Muscle of back (tissue), 13 donors: Measurements from ENCODE around the gene MAP3K12. TPM values are rescaled to one million over a fixed set of nuclear protein-coding genes. Genes with fewer than 3 reads are reported as not detected.
"Not testable (repeated sequence)": the region's sequence is repeated elsewhere in the genome, so short reads cannot be mapped to it uniquely, and the experiment has no call there.

Experiments used
- DNase-seq, 3 donors: peaks; one replicate each; pipeline versions ENCODE4 v3.0.0 to v3.0.0-alpha.2; 2013
- long read RNA-seq, 9 donors: transcript quantifications; one replicate each; lab custom pipeline, GENCODE V29; 2026
- polyA plus RNA-seq, 10 donors: library from polyadenylated mRNA; unstranded; fragments of 120-200 nt; gene quantifications; one replicate each; pipeline ENCODE4 v1.2.1, GENCODE V29; 2013; ENCODE audit not compliant: insufficient read length in 10 of 10

The MAP3K12 gene, protein sequence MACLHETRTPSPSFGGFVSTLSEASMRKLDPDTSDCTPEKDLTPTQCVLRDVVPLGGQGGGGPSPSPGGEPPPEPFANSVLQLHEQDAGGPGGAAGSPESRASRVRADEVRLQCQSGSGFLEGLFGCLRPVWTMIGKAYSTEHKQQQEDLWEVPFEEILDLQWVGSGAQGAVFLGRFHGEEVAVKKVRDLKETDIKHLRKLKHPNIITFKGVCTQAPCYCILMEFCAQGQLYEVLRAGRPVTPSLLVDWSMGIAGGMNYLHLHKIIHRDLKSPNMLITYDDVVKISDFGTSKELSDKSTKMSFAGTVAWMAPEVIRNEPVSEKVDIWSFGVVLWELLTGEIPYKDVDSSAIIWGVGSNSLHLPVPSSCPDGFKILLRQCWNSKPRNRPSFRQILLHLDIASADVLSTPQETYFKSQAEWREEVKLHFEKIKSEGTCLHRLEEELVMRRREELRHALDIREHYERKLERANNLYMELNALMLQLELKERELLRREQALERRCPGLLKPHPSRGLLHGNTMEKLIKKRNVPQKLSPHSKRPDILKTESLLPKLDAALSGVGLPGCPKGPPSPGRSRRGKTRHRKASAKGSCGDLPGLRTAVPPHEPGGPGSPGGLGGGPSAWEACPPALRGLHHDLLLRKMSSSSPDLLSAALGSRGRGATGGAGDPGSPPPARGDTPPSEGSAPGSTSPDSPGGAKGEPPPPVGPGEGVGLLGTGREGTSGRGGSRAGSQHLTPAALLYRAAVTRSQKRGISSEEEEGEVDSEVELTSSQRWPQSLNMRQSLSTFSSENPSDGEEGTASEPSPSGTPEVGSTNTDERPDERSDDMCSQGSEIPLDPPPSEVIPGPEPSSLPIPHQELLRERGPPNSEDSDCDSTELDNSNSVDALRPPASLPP
- 10 to 100 TPM; 10.1 to 25.7 (median 13.5) TPM for polyA plus RNA-seq
- long read RNA-seq, donor 1, partial matches to known transcripts, result 157 of 193 reads
- long read RNA-seq, donor 1, other reads (novel, unspliced or antisense), result 36 of 193 reads
- long read RNA-seq, donor 2, partial matches to known transcripts, result 0 of 2 reads
- long read RNA-seq, donor 2, other reads (novel, unspliced or antisense), result 0 of 2 reads
- long read RNA-seq, donor 3, result 0 reads
- long read RNA-seq, donor 4, partial matches to known transcripts, result 0 of 1 reads
- long read RNA-seq, donor 4, other reads (novel, unspliced or antisense), result 0 of 1 reads
- long read RNA-seq, donor 5, partial matches to known transcripts, result 408 of 489 reads
- long read RNA-seq, donor 5, other reads (novel, unspliced or antisense), result 80 of 489 reads
- long read RNA-seq, donor 6, partial matches to known transcripts, result 0 of 1 reads
- long read RNA-seq, donor 6, other reads (novel, unspliced or antisense), result 0 of 1 reads
- long read RNA-seq, donor 7, partial matches to known transcripts, result 0 of 1 reads
- long read RNA-seq, donor 7, other reads (novel, unspliced or antisense), result 0 of 1 reads
- long read RNA-seq, donor 8, partial matches to known transcripts, result 0 of 1 reads
- long read RNA-seq, donor 8, other reads (novel, unspliced or antisense), result 0 of 1 reads
- long read RNA-seq, donor 9, partial matches to known transcripts, result 26 of 26 reads
- long read RNA-seq, donor 9, other reads (novel, unspliced or antisense), result 0 of 26 reads

DNA sequence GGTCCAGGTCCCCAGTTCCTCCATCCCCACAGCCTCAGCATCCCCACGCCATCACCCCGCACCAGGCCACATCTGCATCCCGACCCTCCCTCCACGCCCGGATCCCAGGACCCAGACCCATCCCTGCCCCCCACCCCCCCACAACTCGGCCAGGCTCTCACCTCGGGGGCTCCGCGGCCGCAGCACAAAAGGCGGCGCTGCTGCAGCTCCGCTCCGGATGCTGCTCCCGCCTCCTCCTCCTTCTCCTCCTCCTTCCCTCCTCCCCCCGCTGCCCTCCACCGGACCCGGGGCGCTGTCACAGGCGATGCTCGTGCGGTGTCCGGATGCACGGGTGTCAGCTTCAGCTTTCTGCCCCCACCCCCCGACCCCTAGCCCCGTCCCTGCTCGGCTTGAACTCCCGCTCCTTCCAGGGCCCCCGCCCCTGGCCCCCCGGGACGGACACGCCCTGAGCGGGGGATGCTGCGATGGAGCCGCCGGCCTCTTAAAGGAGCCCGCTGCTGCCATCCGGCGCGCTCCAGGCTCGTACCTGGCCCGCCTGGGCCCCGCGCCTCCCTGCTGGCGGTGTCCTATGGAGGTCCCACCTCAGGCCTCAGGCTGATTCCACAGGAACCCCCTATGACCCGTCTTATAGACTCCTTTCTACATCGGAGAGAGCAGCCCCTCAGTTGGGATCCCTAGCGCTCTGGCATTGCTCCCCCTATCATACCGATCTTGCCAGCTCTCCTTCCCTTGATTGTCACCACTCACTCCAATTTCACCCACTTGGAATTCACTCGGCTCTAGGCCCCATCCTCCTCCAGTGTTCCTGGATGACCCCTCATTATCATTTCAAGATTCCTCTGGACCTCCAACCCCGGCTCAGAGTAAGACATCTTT lies at the start of gene MAP3K12:
MAP3K12 (minus strand) TSS at position 193 of the 876 bp plus-strand sequence. CDS start 12,067 bp downstream, outside the sequence.
- DNase-seq, result peak; percentile 43 to 88 (median 74)

DNA sequence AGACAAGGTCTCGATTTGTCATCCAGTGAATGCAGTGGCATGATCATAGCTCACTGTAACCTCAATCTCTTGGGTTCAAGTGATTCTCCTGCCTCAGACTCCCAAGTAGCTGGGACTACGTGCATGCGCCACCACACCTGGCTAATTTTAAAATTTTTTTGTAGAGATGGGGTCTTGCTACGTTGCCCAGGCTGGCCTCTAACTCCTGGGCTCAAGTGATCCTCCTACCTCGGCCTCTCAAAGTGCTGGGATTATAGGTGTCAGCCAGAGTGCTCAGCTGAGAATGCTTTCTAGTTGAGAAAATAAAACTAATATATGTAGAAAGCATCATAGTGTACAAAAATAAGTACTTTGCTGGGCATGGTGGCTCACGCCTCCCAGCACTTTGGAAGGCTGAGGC lies 49.1 kb upstream of the MAP3K12 start:
- not testable (repeated sequence) for DNase-seq

DNA sequence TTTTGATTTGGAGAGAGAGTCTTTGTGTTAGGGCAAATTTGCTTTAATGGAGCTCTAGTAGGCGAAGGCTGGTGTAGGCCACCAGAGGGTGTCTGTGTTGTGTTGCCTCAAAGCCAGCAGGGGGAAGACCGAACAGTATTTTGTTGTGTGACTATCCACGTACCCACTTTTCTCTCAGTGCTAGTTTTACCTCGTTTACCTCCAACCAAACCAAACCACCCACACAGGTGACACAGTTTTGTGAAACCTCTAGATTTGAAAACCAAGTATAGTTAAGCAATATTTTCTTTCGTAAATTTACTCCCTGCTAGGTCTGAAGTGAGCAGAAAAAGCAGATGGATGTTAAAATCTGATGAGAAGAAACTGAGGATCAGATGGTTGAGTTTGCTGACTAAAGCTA lies 44.3 kb upstream of the MAP3K12 start:
- DNase-seq, result peak; percentile 54 to 79 (median 64)

DNA sequence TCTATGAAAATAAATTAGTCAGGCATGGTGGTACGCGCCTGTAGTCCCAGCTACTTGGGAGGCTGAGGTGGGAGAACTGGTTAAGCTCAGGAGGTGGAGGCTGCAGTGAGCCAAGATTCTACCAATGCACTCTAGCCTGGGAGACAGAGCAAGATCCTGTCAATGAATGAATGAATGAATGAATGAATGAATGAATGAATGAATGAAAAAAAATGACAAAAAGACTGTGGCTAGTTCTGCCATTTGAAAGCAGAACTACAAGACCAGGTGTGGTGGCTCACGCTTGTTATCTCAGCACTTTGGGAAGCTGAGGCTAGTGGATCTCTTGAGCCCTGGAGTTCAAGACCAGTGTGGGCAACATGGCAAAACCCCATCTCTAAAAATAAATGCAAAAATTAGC lies 40.3 kb upstream of the MAP3K12 start:
- no peak for DNase-seq

DNA sequence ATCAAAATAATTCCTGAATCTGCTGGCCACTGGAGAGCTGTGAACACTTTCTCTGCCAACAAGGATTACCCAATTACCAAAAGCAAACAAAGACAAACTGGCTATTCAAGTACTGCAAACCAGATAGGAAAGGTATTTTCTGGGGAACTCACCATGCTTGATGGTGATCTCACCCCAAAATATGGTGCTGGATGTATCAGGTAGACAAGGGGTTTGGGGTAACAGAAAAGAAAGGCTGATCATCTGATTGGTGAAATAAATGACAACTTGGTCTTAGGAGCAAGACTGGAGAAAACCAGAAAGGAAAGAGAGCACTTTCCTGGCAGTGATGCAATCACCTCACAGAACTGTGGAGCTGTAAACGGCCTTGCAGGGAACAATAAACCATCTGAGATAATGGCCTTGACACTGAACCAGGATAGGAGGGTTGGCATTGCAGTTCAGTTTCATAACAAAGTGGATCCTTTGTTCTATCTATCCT lies 39.0 kb upstream of the MAP3K12 start:
- DNase-seq, result no peak

DNA sequence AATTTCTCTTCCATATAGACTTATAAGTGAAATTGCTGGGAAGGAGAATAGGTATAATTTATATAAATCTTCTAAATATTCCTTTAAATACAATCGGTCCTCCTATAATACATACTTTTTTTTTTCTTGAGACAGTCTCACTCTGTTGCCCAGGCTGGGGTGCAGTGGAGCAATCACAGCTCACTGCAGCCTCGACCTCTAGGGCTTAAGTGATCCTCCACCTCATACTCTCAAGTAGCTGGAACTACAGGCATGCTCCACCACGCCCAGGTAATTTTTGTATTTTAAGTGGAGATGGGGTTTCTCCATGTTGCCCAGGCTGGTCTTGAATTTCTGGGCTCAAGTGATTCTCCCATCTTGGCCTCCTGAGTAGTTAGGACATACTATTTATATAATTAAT lies 37.7 kb upstream of the MAP3K12 start:
- DNase-seq, result no peak

DNA sequence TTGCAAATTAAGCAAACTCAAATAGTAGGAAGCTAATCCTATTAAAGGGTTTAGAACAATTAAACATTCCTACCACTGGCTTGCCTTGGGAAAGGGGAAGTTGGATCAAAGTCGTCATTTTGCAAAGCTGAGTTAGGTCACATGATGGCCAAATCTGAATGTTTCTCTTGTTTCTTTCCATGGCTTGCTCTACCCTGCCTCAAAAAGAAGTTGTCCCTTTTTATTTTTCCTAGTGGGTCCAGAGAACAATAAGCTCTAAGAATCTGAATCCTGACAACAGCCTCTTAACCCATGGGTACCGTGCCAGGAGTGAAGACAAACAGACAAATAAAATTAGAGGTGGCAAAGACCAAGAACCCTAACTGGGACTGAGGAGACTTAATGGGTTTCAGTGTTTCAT lies 34.2 kb upstream of the MAP3K12 start:
- DNase-seq, result no peak

DNA sequence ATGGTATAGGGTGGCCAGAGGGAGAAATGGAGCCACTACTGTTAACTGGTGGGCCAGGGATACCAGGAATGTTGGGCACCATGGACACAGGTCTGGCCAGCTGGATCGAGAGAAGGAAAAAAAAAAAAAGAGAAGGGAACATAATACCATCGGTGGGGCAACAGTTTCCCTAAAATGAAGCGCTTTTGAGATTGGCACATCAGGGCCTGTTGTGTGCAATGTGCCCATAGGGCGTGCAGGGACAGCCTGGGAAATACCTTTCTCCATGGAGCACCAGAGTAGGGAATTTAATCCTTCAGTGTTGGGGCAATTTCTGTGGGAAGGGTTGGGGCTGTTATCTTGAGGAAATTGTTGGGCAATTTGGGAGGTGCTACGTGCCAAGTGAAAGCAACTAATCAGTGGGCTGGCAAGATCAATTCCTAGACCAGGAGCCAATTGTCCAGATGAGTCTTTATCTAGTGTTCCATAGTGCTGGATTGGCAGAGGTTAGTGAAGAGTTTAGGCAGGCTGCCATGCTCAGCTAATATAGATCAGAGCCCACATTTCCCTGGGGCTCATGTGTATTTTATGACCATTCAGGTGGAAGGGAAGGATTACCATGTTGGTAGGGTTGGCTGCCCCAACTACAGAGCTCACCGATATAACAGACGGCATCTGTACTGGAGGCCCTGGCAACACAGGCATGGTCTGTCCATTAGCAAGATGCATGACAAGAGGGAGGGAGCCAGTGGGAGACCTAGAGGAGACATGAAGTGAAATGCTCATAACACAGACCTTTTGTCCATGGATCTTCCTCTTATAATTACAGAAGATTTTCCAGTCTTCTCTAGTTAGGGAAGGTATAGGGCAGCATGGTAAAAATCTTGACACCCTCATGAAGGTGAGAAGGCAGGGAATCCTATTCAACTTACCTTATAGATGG lies 33.5 kb upstream of the MAP3K12 start:
- DNase-seq, result no peak

DNA sequence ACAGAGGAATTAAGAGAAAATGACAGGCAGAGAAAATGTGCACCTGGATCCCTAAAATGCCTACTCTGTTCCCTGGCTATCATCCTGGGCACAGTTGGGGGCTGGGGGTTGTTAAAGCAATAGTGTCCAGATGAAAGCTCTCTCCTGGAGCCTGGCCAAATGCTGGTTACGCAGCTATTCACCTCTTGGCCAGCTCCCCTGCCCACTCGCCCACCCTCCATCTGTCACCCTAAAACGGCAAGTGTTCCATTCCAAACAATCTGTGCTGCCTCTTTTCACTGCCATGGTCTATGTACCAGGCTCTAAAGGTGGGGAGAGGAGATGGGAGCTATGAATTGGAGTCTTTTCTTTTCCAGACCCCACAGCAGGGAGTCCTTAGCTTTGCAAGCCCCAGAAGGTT lies 32.8 kb upstream of the MAP3K12 start:
- no peak for DNase-seq

DNA sequence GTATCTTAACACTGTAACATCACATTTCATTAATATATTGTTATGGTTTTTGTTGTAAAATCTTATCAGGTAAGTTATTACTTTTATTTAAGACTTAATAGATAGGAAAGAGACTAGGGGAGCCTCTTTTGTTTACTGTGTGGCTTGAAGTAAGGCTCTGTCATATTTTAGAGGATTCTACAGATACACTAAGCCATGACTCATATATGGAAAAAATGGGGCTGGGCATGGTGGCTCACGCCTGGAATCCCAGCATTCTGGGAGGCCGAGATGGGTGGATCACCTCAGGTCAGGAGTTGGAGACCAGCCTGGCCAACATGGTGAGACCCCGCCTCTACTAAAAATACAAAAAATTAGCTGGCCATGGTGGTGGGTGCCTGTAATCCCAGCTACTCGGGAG lies 31.7 kb upstream of the MAP3K12 start:
- DNase-seq, result no peak

DNA sequence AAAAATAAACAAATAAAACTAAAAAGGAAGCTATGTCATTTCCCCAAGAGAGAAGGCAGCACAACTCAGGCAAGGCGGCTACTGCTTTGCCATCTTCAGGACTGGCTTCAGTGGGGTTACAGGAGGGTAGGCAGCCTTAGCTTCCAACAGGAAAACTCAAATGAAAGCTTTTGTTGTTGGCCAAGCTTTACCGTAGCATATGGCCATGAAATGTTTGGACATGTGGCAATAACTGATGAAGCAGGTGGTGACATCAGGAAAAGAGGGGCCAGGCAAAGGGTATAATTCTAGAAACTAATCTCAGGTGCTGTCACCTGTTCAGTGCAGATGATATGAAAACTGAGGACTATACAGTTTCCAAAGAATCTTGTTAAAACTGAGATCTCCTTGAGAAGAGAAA lies 30.8 kb upstream of the MAP3K12 start:
- DNase-seq, result no peak

DNA sequence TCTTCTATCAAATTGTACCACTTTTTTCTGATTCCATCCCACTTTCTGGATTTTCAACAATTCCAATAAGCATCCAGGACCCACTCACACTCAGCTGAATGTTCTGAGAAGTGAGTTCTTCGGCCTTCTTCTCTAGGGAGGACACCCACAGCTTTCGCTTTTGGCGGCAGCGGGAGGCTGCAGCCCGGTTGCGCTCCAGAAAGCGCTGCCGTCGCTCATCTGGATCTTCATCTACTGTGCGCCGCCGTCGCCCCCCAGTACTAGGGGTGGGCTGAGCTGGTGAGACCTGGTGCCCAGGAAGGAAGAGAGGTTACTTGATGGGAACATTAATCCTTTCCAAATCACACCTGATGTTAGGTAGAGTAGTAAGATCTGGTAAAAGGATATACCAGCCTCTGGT lies 25.2 kb upstream of the MAP3K12 start:
- no peak for DNase-seq

DNA sequence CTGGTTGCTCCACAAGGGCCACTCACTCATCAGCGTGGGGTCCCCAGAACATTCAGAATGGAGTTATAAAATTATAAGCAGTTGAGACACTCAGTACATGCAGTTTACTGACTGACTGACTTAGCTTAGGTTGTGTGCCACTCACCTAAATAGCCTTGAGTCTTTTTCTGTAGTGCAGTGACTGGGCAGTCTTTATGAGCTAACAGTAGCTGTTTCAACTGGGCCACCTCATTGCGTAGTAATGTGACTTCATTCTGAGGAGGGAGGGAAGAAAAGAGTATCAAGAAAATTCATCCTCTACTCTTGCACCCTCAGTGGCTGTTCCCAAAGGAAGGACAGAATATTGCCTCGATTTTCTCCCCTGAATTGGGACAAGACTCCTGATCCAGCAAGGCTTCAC lies 23.9 kb upstream of the MAP3K12 start:
- no peak for DNase-seq

DNA sequence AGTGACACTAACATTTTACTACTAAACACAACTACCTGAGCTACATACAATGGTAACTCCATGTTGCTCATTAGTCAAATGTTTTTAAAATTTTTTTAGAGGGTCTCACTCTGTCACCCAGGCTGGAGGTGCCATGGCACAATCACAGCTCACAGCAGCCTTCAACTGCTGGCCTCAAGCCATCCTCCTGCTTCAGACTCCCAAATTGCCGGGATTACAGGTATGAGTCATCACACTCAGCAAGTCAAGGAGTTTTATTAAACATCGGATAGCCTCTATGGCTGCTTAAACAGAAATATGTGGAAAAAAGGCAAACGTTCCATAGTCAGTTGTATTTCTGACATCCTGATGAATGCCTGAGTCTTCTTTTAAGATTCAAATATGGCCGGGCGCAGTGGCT lies 19.1 kb upstream of the MAP3K12 start:
- no peak for DNase-seq

DNA sequence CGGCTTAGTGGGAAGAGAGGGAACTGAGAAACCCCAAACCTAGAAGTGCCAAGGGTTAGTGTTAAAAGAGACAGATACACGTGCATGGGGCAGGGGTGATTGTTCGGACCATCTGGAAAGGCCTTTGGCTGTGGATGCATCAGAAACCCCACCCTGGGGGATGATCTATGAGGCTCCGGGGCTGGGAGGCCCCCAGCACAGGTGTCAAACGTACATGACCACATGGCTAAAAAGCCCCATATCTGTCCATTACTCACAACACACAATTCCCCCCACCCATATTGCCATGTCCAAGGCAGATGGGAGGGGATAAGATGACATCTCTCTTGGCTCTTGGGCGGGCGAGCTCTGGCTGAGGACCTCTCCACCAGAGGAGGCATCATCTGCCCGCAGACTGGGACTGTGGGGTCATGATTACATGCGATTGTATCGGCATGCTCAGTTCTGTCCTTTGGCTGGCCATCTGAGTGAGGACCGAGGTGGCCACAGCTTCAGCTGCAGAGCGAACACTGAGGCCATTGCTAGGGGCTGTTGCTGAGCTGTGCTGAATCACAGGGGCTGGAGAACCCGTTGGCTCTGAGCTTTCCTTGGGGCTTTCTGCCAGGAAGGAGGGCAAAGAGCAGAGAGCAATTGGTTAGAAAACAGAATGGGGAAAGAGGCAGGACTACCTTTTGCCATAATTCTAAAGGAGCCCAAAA lies 17.6 kb upstream of the MAP3K12 start:
- DNase-seq, result no peak

DNA sequence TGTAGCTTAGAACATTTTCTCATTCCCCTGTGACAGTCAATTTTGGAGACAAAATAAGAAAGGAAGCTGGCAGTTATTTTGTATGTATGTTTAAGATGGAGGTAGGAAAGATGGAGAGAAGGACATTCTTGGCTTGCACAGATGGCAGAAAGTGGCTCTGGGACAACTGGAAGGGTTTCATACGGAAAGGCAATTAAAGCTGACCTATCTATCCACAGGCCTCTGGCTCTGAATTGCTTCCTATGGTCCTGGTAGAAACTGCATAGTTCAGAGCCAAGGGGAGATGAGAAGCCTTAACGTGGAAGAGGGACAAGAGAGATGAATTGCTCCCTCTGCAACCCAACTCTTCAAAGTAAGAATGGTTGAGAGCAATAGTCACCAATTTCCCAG lies 16.0 kb upstream of the MAP3K12 start:
- DNase-seq, result no peak

DNA sequence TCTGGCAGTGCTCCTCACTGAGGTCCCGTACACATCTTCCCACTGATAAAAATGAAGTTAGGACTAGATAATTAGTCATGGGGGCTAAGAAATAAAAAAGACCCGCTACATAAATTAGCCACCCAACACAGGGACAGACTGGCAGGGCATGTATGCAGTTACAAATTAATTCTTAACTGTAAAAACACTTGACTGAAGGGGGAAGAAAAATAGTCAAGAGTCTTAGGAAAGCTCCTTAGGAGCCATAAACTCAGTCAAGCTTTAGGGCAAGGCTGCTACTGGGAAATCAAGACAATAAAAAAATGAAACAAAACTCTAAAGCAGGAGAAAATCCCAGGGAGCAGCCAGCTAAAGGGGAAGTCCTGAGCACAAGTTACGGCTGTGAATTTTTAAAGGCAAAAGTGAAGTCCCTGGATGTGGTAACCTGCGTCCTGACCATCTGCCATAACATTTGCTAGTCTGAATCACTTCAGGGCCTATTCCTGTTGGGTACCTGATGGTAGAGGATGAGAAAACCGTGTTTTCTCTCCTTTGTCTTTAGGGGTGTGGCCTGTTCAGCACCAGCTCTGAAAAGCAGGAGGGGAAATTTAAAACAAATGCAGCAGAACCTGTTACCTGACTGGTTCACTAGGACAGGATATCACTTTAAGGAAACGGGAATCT lies 15.5 kb upstream of the MAP3K12 start:
- no peak for DNase-seq
